ENCODE data around the gene JAK2. TPM values are rescaled to one million over a fixed set of nuclear protein-coding genes. Genes with fewer than 3 reads are reported as not detected.

The JAK2 gene
- total RNA-seq, 2 experiments from 2014 or later = 4.4 to 11.4 TPM

- Histone ChIP-seq H3K9me2 (ENCODE audit: insufficient read depth, low read length) (no peaks in the 10 kb centered on the region), H3K27ac (ENCODE audit: low read depth, low read length, poor library complexity, severe bottlenecking) (no peak overlapping the region), H3K9me3 (ENCODE audit: low read length) (no peaks in the 10 kb centered on the region), H3K4me3 (ENCODE audit: low read depth, low read length, poor library complexity, severe bottlenecking) (no peak overlapping the region), H3K4me2 (ENCODE audit: low read length) (no peak overlapping the region), H3K79me2 (ENCODE audit: insufficient read depth, low read depth, low read length) (no peaks in the 10 kb centered on the region), H3K4me1 (ENCODE audit: insufficient read depth, low read length, poor library complexity, severe bottlenecking) (no peaks in the 10 kb centered on the region), H4K20me1 (ENCODE audit: insufficient read depth, low read length) (no peaks in the 10 kb centered on the region), H2AFZ (ENCODE audit: low read length) (no peak overlapping the region), H3K36me3 (ENCODE audit: insufficient read depth, low read length) (no peaks in the 10 kb centered on the region)
- TF ChIP-seq CTCF (conservative IDR thresholded peaks at IDR 0.05; ENCODE audit: low read length) (no peak), EZH2phosphoT487 (IDR thresholded peaks at IDR 0.05; ENCODE audit: borderline replicate concordance, low read depth, low read length) (no peak)
- intact Hi-C loops (cut with micrococcal nuclease; ENCODE audit: unreplicated experiment) = no loop called here
- ChIA-PET POLR2A (no interaction called here), CTCF (ENCODE audit: unreplicated experiment) (no interaction called here)
- no TSS peak for BruUV-seq (replicated peaks)
- DNase-seq (ENCODE audit: low spot score) = no peak
Measured at GRCh38 chr9:5144217-5144616, 159.1 kb downstream of the JAK2 start.

GRCh38 chr9:5146241-5146640 lies 161.2 kb downstream of the JAK2 start:
- Histone ChIP-seq H3K9me2 (ENCODE audit: insufficient read depth, low read length) (no peaks in the 10 kb centered on the region), H3K9me3 (ENCODE audit: low read length) (no peaks in the 10 kb centered on the region), H3K79me2 (ENCODE audit: insufficient read depth, low read depth, low read length) (no peaks in the 10 kb centered on the region), H4K20me1 (ENCODE audit: insufficient read depth, low read length) (no peaks in the 10 kb centered on the region), H3K4me2 (ENCODE audit: low read length) (no peak overlapping the region), H3K4me1 (ENCODE audit: insufficient read depth, low read length, poor library complexity, severe bottlenecking) (no peaks in the 10 kb centered on the region), H2AFZ (ENCODE audit: low read length) (no peak overlapping the region), H3K4me3 (ENCODE audit: low read depth, low read length, poor library complexity, severe bottlenecking) (no peak overlapping the region), H3K36me3 (ENCODE audit: insufficient read depth, low read length) (no peaks in the 10 kb centered on the region), H3K27ac (ENCODE audit: low read depth, low read length, poor library complexity, severe bottlenecking) (no peak overlapping the region)
- DNase-seq (ENCODE audit: low spot score) = no peak
- BruUV-seq (replicated peaks) = no TSS peak
- CTCF ChIA-PET (ENCODE audit: unreplicated experiment) = no interaction called here
- TF ChIP-seq EZH2phosphoT487 (IDR thresholded peaks at IDR 0.05; ENCODE audit: borderline replicate concordance, low read depth, low read length) = no peak
- no peak for TF ChIP-seq CTCF (conservative IDR thresholded peaks at IDR 0.05; ENCODE audit: low read length)
- POLR2A ChIA-PET = interaction anchor here (0.6 kb wide), 1 partner anchor 132 kb away, joined by 3 read pairs; no protein-coding TSS in a partner anchor
- intact Hi-C loops (cut with micrococcal nuclease; ENCODE audit: unreplicated experiment) = no loop called here

Other genes with a start within 250 kb of the JAK2 start
- 64.4 and 108 TPM in 2 replicates for gene AK3, start 244.1 kb upstream of the JAK2 start, total RNA-seq (2014; rRNA removed; shearing (Covaris generic))
- 43.3 and 50.1 TPM in 2 replicates for gene AK3, start 244.1 kb upstream of the JAK2 start, total RNA-seq (2022)
- gene RCL1, start 192.3 kb upstream of the JAK2 start, total RNA-seq (2014; rRNA removed; shearing (Covaris generic)) = 25.0 and 27.5 TPM in 2 replicates
- 26.8 and 31.3 TPM in 2 replicates for gene RCL1, start 192.3 kb upstream of the JAK2 start, total RNA-seq (2022)
- not detected in 2 replicates for gene INSL6, start 200.4 kb downstream of the JAK2 start, total RNA-seq (2014; rRNA removed; shearing (Covaris generic))
- not detected in 2 replicates for gene INSL6, start 200.4 kb downstream of the JAK2 start, total RNA-seq (2022)
- not detected in 2 replicates for gene INSL4, start 246.1 kb downstream of the JAK2 start, total RNA-seq (2014; rRNA removed; shearing (Covaris generic))
- not detected in 2 replicates for gene INSL4, start 246.1 kb downstream of the JAK2 start, total RNA-seq (2022)